Stimulated activated naive CD8-positive, alpha-beta T cell treated with anti-CD3 and anti-CD28 coated beads, Interleukin-15, Interleukin-2, amounts not matched to agents 100 U/mL and 50 U/mL, for 24 hours (primary cell): ENCODE results near the gene DCTN4.
"Not testable (repeated sequence)": the region's sequence is repeated elsewhere in the genome, so short reads cannot be mapped to it uniquely, and the experiment has no call there.

Experiments
- ATAC-seq: fragments of 150-1000 bp; cut with Tn5 transposase; one replicate; pipeline ENCODE4 v1.10.0; 2021
- DNase-seq: peaks from one replicate; pipeline ENCODE4 v3.0.0; 2021

The DCTN4 gene

GRCh38 chr5:150758531-150759333, at the start of gene DCTN4:
TSS of gene DCTN4 (minus strand) at chr5:150759017. CDS start at chr5:150758993, 24 bp downstream.
- ATAC-seq (peak; percentile 98), DNase-seq (peak; percentile 94)

- ATAC-seq (no peak), DNase-seq (no peak)
Measured at GRCh38 chr5:150804388-150804787, 45.6 kb upstream of the DCTN4 start.

- DNase-seq (no peak), ATAC-seq (peak; percentile 77)
Measured at GRCh38 chr5:150801117-150801927, 42.5 kb upstream of the DCTN4 start.

GRCh38 chr5:150797384-150797783, 38.6 kb upstream of the DCTN4 start:
- DNase-seq, result no peak
- ATAC-seq, result no peak

- ATAC-seq (no peak), DNase-seq (no peak)
Measured at GRCh38 chr5:150794927-150795326, 36.1 kb upstream of the DCTN4 start.

- DNase-seq, ATAC-seq: not testable (repeated sequence)
Measured at GRCh38 chr5:150793423-150793888, 34.6 kb upstream of the DCTN4 start.

GRCh38 chr5:150791536-150791935, 32.7 kb upstream of the DCTN4 start:
- DNase-seq (no peak), ATAC-seq (no peak)

GRCh38 chr5:150789943-150790611, 31.3 kb upstream of the DCTN4 start:
- DNase-seq, result peak; percentile 72

GRCh38 chr5:150789450-150789849, 30.6 kb upstream of the DCTN4 start:
- no peak for DNase-seq
- ATAC-seq, result no peak

More at GRCh38 chr5:150789943-150790611, 31.3 kb upstream of the DCTN4 start:
- peak; percentile 100 for ATAC-seq

- DNase-seq (no peak), ATAC-seq (no peak)
Measured at GRCh38 chr5:150788977-150789376, 30.2 kb upstream of the DCTN4 start.

GRCh38 chr5:150787656-150788055, 28.8 kb upstream of the DCTN4 start:
- DNase-seq (no peak), ATAC-seq (no peak)

- DNase-seq (no peak), ATAC-seq (no peak)
Measured at GRCh38 chr5:150786876-150787275, 28.1 kb upstream of the DCTN4 start.

GRCh38 chr5:150785950-150786349, 27.1 kb upstream of the DCTN4 start:
- DNase-seq (no peak), ATAC-seq (no peak)

- ATAC-seq (peak; percentile 68), DNase-seq (peak; percentile 51)
Measured at GRCh38 chr5:150783422-150783928, 24.7 kb upstream of the DCTN4 start.

- DNase-seq, result no peak
- ATAC-seq, result no peak
Measured at GRCh38 chr5:150782850-150783249, 24.0 kb upstream of the DCTN4 start.

- ATAC-seq, result no peak
- no peak for DNase-seq
Measured at GRCh38 chr5:150781706-150782614, 23.1 kb upstream of the DCTN4 start.

GRCh38 chr5:150780816-150781221, 22.0 kb upstream of the DCTN4 start:
- ATAC-seq, result peak; percentile 14
- DNase-seq, result peak; percentile 17

- DNase-seq (peak; percentile 68), ATAC-seq (peak; percentile 66)
Measured at GRCh38 chr5:150780187-150780692, 21.4 kb upstream of the DCTN4 start.

GRCh38 chr5:150779397-150780186, 20.8 kb upstream of the DCTN4 start:
- DNase-seq (no peak), ATAC-seq (no peak)
